GM18517 (cell line): ENCODE results near the gene WDR12.
"Not testable (repeated sequence)": the region's sequence is repeated elsewhere in the genome, so short reads cannot be mapped to it uniquely, and the experiment has no call there.

ENCODE experiments used
- ATAC-seq: cut with Tn5 transposase; IDR thresholded peaks from one replicate; pipeline ENCODE4 v1.9.1; 2021; ENCODE audit warnings: mild to moderate bottlenecking, moderate library complexity; ENCODE audit not compliant: unreplicated experiment

The WDR12 gene

DNA sequence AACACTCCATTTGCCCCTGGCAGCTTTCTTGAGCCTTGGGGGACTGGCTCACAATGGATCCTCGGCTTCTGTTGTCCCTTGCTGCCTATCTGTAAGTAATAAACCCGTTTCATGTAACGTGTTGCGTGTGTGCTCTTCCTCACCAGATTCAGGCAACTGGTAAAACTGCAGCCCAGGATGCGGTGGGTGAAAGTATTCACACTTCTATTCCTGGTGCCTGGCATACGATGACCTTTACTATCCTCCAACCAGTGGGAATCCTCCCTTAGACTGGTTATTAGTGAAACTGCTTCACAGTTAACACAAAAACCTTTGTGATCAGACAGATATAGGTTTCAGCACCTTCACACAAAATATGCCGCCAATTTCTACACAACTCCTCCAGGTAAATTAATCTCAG lies 26.3 kb downstream of the WDR12 start:
- no peak for ATAC-seq

- ATAC-seq: no peak
Observed at GRCh38 chr2:202883987-202884675, 27.3 kb downstream of the WDR12 start.

- ATAC-seq: no peak
Observed at GRCh38 chr2:202881570-202881969, 29.9 kb downstream of the WDR12 start.

DNA sequence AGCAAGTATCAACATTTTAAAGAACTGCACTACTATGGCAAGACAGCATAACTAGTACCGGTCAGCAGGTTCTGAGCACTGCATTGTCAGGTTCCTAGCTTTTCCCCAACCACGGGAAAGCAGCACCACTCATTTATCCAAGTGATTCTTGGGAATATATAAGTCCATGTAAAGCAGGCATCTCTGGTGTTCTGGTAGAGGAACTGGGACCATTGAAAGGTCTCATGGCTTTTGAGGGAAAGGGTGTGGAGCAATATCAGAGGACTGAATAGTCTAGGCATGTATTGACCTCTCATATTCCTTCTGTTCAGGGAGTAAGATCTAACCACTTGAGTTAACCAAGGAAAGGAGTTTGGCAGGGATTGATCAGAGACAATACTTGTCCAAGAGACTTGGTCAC lies 33.8 kb downstream of the WDR12 start:
- ATAC-seq: no peak

- ATAC-seq: peak; percentile 50
Observed at GRCh38 chr2:202871300-202872141, 40.0 kb downstream of the WDR12 start, which contains the start of gene ICA1L. ICA1L (minus strand) TSS chr2:202871766; CDS start chr2:202829009, 42,757 bp downstream.

GRCh38 chr2:202870431-202871299 lies 40.8 kb downstream of the WDR12 start:
- peak; percentile 70 for ATAC-seq

DNA sequence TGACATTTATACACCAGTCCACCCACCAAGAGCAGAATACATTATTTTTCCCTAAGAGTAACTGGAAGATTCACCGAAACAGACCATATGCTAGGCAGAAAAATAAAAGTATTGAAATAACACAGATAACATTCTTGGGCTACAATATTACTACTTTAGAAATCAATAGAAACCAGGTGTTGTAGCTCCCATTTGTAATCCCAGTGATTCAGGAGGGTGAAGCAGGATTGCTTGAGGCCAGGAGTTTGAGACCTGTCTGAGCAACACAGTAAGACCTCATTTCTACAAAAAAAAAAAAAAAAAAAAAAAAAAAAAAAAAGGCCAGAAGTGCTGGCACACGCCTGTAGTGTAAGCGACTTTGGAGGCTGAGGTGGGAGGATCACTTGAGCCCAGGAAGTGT lies 49.5 kb downstream of the WDR12 start:
- ATAC-seq: no peak

GRCh38 chr2:202858601-202859000 lies 52.9 kb downstream of the WDR12 start:
- ATAC-seq: no peak

DNA sequence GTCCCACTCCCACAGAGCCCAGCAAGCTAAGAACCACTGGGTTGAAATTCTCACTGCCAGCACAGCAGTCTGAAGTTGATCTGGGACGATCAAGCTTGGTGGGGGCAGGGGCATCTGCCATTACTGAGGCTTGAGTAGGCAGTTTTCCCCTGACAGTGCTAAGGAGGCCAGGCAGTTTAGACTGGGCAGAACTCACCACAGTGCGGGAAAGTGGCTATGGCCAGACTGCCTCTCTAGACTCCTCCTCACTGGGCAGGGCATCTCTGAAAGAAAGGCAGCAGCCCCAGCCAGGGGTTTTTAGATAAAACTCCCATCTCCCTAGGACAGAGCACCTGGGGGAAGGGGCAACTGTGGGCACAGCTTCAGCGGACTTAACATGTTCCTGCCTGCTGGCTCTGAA lies 62.1 kb downstream of the WDR12 start:
- ATAC-seq: not testable (repeated sequence)

- no peak for ATAC-seq
Observed at GRCh38 chr2:202848813-202849212, 62.7 kb downstream of the WDR12 start.

DNA sequence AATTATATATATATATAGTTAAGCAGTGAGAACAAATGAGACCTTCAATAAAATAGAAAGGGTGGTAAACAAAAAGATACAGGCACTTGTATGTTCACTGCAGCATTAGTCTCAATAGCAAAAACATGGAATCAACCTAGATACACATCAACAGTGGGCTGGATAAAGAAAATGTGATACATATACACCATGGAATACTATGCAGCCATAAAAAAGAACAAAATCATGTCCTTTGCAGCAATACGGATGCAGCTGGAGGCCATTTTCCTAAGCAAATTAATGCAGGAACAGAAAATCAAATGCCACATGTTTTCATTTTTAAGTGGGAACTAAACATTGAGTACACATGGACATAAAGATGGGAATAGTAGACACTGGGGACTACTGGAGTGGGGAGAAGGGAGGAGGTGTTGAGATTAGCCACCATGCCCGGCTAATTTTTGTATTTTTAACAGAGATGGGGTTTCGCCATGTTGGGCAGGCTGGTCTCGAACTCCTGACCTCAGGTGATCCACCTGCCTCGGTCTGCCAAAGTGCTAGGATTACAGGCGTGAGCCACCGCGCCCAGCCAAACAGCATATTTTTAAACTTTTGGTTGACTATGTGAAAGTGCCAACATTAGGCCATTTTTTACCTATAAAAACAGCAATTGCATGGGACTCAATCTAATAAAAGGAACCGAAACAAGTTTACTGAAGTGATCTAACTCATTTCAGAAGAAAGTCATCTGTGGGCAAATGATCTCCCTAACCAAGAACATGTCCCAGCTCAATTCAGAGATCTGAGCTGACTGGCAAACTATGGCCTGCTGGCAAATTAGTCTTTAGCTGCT lies 63.6 kb downstream of the WDR12 start:
- no peak for ATAC-seq

DNA sequence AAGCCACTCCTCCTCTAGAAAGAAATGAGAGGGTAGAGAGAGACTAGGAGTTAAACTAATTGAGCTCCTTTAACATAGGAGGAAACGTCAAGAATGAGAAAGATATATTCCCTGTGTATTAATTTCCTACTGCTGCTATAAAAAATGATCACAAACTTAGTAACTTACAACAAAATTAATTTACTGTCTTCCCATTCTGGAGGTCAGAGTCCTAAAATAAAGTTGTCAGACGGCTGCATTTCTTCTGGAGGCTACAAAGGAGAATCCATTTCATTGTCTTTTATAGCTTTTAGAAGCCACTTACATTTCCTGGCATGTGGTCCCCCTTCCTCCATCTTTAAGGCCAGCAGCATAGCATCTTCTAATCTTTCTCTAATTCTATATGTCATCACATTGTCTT lies 66.8 kb downstream of the WDR12 start:
- ATAC-seq: no peak

GRCh38 chr2:202842690-202843089 lies 68.8 kb downstream of the WDR12 start:
- ATAC-seq: no peak

DNA sequence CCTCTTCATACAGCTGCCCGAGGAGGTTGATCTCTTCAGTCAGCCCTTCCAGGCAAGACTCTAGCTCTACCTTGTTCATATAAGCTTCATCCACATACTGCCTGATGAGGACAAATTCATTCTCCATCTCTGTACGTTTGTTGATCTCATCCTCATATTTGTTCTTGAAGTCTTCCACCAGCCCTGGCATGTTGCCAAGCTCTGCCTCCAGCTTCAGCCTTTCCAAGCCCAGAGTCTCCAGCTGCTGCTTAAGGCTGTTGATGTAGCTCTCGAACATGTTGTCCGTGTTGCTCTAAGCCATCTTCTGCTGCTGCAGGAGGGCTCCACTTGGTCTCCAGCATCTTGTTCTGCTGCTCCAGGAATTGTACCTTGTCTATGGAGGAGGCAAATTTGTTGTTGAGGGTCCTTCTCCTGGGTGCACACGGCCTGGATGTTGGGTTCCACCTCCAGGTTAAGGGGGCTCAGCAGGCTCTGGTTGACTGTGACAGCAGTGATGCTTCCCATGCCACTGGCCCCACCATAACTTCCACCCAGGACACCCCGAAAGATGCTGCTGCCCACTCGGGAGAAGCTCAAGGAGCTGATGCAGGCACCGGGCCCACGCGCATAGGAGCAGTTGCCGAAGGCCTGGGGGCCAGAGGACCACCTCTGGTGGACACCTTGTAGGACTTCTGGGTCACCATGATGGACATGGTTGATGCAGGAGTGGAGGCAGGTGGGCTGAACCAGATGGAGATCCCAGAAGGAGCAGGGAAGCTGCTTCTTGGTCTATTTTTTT lies 70.2 kb downstream of the WDR12 start:
- ATAC-seq: no peak

GRCh38 chr2:202831242-202832220 lies 79.9 kb downstream of the WDR12 start:
- ATAC-seq: no peak

DNA sequence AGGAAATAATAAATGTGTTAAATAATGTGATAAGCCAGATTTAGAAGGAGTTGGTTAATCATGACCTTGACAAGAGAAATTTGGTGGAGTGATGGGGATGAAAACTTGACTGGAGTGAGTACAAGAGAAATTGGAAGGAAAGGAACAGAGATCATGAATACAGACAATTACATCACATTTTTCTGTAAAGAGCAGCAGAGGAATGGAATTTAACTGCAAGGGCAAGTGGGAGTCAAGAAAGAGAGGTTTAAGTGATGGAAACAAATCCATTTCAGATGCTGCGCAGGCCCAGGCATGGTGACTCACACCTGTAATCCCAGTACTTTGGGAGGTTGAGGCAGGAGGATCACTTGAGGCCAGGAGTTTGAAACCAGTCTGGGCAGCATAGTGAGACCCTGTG lies 86.6 kb downstream of the WDR12 start:
- ATAC-seq: no peak
